Measurements from ENCODE around the gene HAPLN2.

HAPLN2 gene

GRCh38 chr1:156632355-156632754, 13.1 kb downstream of the HAPLN2 start:
- H3K27ac ChIP-seq = no peak overlapping the region
- no peaks in the 10 kb centered on the region for H3K9me3 ChIP-seq
- H3K4me3 ChIP-seq (ENCODE audit: low read depth in 1 of 2, low read length in 1 of 2) = no peak overlapping the region
- peaks cover 97% of the 10 kb centered on the region for H3K27me3 ChIP-seq
- no peak for TF ChIP-seq CTCF (IDR thresholded peaks at IDR 0.05)
- no peaks in the 10 kb centered on the region for H3K4me1 ChIP-seq (ENCODE audit: control insufficient read depth in 1 of 2, insufficient read depth in 1 of 2, low read depth in 1 of 2, low read length in 1 of 2)
- no peaks in the 10 kb centered on the region for H3K36me3 ChIP-seq

GRCh38 chr1:156638189-156638985, 19.2 kb downstream of the HAPLN2 start:
- H3K27me3 ChIP-seq = peaks cover 97% of the 10 kb centered on the region
- no peaks in the 10 kb centered on the region for H3K9me3 ChIP-seq
- H3K4me1 ChIP-seq (ENCODE audit: control insufficient read depth in 1 of 2, insufficient read depth in 1 of 2, low read depth in 1 of 2, low read length in 1 of 2) = no peaks in the 10 kb centered on the region
- TF ChIP-seq CTCF (IDR thresholded peaks at IDR 0.05) = no peak
- H3K36me3 ChIP-seq = no peaks in the 10 kb centered on the region
- no peak overlapping the region for H3K4me3 ChIP-seq (ENCODE audit: low read depth in 1 of 2, low read length in 1 of 2)
- no peak overlapping the region for H3K27ac ChIP-seq

GRCh38 chr1:156639601-156640101, 20.4 kb downstream of the HAPLN2 start:
- H3K4me3 ChIP-seq (ENCODE audit: low read depth in 1 of 2, low read length in 1 of 2) = no peak overlapping the region
- no peak for TF ChIP-seq CTCF (IDR thresholded peaks at IDR 0.05)
- no peak overlapping the region for H3K27ac ChIP-seq
- H3K27me3 ChIP-seq = peaks cover 97% of the 10 kb centered on the region
- H3K4me1 ChIP-seq (ENCODE audit: control insufficient read depth in 1 of 2, insufficient read depth in 1 of 2, low read depth in 1 of 2, low read length in 1 of 2) = no peaks in the 10 kb centered on the region
- H3K36me3 ChIP-seq = no peaks in the 10 kb centered on the region
- no peaks in the 10 kb centered on the region for H3K9me3 ChIP-seq

GRCh38 chr1:156640842-156641706, 21.9 kb downstream of the HAPLN2 start:
- H3K27me3 ChIP-seq = peaks cover 97% of the 10 kb centered on the region
- H3K36me3 ChIP-seq = no peaks in the 10 kb centered on the region
- no peak overlapping the region for H3K4me3 ChIP-seq (ENCODE audit: low read depth in 1 of 2, low read length in 1 of 2)
- H3K9me3 ChIP-seq = no peaks in the 10 kb centered on the region
- no peak for TF ChIP-seq CTCF (IDR thresholded peaks at IDR 0.05)
- H3K4me1 ChIP-seq (ENCODE audit: control insufficient read depth in 1 of 2, insufficient read depth in 1 of 2, low read depth in 1 of 2, low read length in 1 of 2) = no peaks in the 10 kb centered on the region
- no peak overlapping the region for H3K27ac ChIP-seq

GRCh38 chr1:156641761-156642264, 22.6 kb downstream of the HAPLN2 start, which contains the start of gene BCAN:
Gene BCAN (plus strand): TSS chr1:156642117. CDS start chr1:156646055, 3,938 bp downstream.
- H3K4me1 ChIP-seq (ENCODE audit: control insufficient read depth in 1 of 2, insufficient read depth in 1 of 2, low read depth in 1 of 2, low read length in 1 of 2) = no peaks in the 10 kb centered on the region
- H3K27ac ChIP-seq = no peak within 1 kb of the TSS
- H3K27me3 ChIP-seq = peaks cover 99% of the 10 kb centered on the region
- no peaks in the 10 kb centered on the region for H3K36me3 ChIP-seq
- H3K4me3 ChIP-seq (ENCODE audit: low read depth in 1 of 2, low read length in 1 of 2) = no peak within 1 kb of the TSS
- TF ChIP-seq CTCF (IDR thresholded peaks at IDR 0.05) = no peak
- H3K9me3 ChIP-seq = no peaks in the 10 kb centered on the region
